RWPE1 (cell line): Measurements from ENCODE around the gene FOXE1.

Experiments used
- CTCF ChIA-PET: fragments of 350-600 bp; sonication (Branson Sonifier 250); formaldehyde crosslinking; extraction: SDS; loops from one replicate; lab custom pipeline; 2021; lab: Yijun Ruan, JAX
- POLR2A ChIA-PET: fragments of 400-600 bp; formaldehyde crosslinking; extraction: SDS; loops from one replicate; lab custom pipeline; 2020; ENCODE audit warnings: antibody characterized with exemption; ENCODE audit not compliant: low non-redundant PET; lab: Yijun Ruan, JAX
- DNase-seq: peaks from one replicate; pipeline ENCODE4 v3.0.0; 2012; ENCODE audit warnings: low spot score
- H3K27ac ChIP-seq: fragments of 450-650 bp; 2 replicates; pipeline ENCODE4 v1.5.1; 2017
- CTCF ChIP-seq: fragments of 450-650 bp; conservative IDR thresholded peaks from 2 replicates; pipeline ENCODE4 v1.5.1; 2017; ENCODE audit warnings: low read depth, mild to moderate bottlenecking

FOXE1 gene

GRCh38 chr9:97846347-97846746 lies 6.7 kb upstream of the FOXE1 start:
- no peak overlapping the region for H3K27ac ChIP-seq
- CTCF ChIA-PET: no interaction called here
- POLR2A ChIA-PET: no interaction called here
- DNase-seq: no peak
- no peak for TF ChIP-seq CTCF

GRCh38 chr9:97847474-97848214 lies 5.4 kb upstream of the FOXE1 start:
- POLR2A ChIA-PET: interaction anchor here (0.5 kb wide), 1 partner anchor 43 kb away, joined by 6 read pairs; no protein-coding TSS in a partner anchor
- CTCF ChIA-PET: interaction anchor here (1.1 to 1.7 kb wide), 2 partner anchors 22 to 48 kb away, joined by 3 read pairs; no protein-coding TSS in a partner anchor
- DNase-seq: no peak
- no peak for TF ChIP-seq CTCF
- H3K27ac ChIP-seq: no peak overlapping the region

- ChIA-PET CTCF (interaction anchor here (1.1 to 1.7 kb wide), 2 partner anchors 22 to 49 kb away, joined by 3 read pairs; no protein-coding TSS in a partner anchor), POLR2A (interaction anchor here (0.5 kb wide), 1 partner anchor 43 kb away, joined by 6 read pairs; no protein-coding TSS in a partner anchor)
- TF ChIP-seq CTCF: no peak
- no peak overlapping the region for H3K27ac ChIP-seq
- no peak for DNase-seq
These were observed 4.9 kb upstream of the FOXE1 start for GRCh38 chr9:97848215-97848479.

- ChIA-PET POLR2A (interaction anchor here (0.5 kb wide), 1 partner anchor 44 kb away, joined by 6 read pairs; no protein-coding TSS in a partner anchor), CTCF (interaction anchor here (1.1 to 1.7 kb wide), 2 partner anchors 23 to 49 kb away, joined by 3 read pairs; no protein-coding TSS in a partner anchor)
- no peak for DNase-seq
- no peak for TF ChIP-seq CTCF
- no peak overlapping the region for H3K27ac ChIP-seq
These were observed 4.4 kb upstream of the FOXE1 start for GRCh38 chr9:97848480-97849237.

- TF ChIP-seq CTCF: no peak
- CTCF ChIA-PET: interaction anchor here (0.5 kb wide), 1 partner anchor 259 kb away, joined by 3 read pairs; no protein-coding TSS in a partner anchor
- no peak for DNase-seq
- POLR2A ChIA-PET: no interaction called here
- H3K27ac ChIP-seq: no peak overlapping the region
These were observed 3.0 kb upstream of the FOXE1 start for GRCh38 chr9:97849980-97850379.

- no peak for TF ChIP-seq CTCF
- DNase-seq: no peak
- ChIA-PET POLR2A (no interaction called here), CTCF (interaction anchor here (0.5 to 0.6 kb wide), 3 partner anchors 37 to 258 kb away, joined by 3 read pairs; no protein-coding TSS in a partner anchor)
- H3K27ac ChIP-seq: no peak overlapping the region
These were observed 2.1 kb upstream of the FOXE1 start for GRCh38 chr9:97850746-97851445.
